GM12801 (cell line): ENCODE measurements around the gene SNTB2.

Experiments
- CTCF ChIP-seq: IDR thresholded peaks from one replicate; pipeline ENCODE4 v1.5.1; 2011; ENCODE audit warnings: control low read depth; ENCODE audit not compliant: insufficient read length; ENCODE audit errors: extremely low read depth

SNTB2 gene

GRCh38 chr16:69298261-69298660 is 111.3 kb downstream of the SNTB2 start:
- TF ChIP-seq CTCF, result no peak

- no peak for TF ChIP-seq CTCF
Measured at GRCh38 chr16:69301187-69301586, 114.2 kb downstream of the SNTB2 start.

GRCh38 chr16:69301861-69302260 is 114.9 kb downstream of the SNTB2 start:
- no peak for TF ChIP-seq CTCF

GRCh38 chr16:69302301-69302700 is 115.3 kb downstream of the SNTB2 start:
- no peak for TF ChIP-seq CTCF

GRCh38 chr16:69306031-69306430 is 119.1 kb downstream of the SNTB2 start:
- no peak for TF ChIP-seq CTCF

DNA sequence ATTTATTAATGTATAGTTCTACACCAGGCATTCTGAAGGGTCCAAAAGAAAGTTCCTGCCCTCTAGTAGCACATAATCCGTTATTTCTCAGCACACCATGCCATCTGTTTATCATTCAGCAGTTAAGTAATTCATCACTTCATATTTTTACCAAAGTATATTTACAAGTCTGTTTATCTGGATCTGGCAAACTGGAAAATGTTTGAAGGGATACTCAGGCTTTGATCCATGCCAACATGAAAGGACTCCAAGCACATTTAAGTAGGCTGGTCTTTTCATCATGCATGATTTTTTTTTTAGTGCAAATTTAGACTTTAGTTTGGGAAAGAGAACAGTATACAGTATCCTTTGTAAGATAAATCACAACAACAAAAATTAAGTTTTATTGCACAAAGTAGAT is 120.1 kb downstream of the SNTB2 start:
- no peak for TF ChIP-seq CTCF

- TF ChIP-seq CTCF, result no peak
Measured at GRCh38 chr16:69307856-69308255, 120.9 kb downstream of the SNTB2 start.

DNA sequence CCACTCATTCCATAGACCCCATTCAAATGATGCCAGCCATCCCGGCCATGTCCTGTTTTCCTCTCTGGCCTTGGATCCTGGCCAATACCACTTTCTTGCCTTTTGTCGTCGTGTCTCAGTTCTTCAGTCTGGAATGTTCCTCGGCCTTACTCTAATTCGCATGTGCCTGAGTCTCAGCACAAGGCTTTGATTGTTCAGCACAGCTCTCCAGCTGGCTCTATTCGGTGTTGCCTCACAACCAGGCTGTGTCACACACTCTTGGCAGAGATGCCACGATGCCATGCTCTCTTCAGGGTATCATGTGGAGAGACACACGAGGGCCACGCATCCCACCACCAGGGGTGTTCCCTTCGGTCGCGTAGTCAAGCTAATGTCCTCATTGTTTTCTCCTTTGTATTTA is 122.4 kb downstream of the SNTB2 start:
- no peak for TF ChIP-seq CTCF
